GM12878 (cell line): Measurements from ENCODE around the gene KIF26A. TPM values are rescaled to one million over a fixed set of nuclear protein-coding genes. Genes with fewer than 3 reads are reported as not detected.

Experiments
- ATAC-seq: fragments of 200-7000 bp; cut with Tn5 transposase; 3 replicates; pipeline ENCODE4 v1.9.1; 2020; ENCODE audit warnings: mild to moderate bottlenecking, moderate library complexity
- BruUV-seq: library from RNA; stranded (reverse); fragments of 400-500 nt; replicated peaks from 2 replicates; lab custom pipeline; 2021; lab: Mats Ljungman, UMichigan
- CTCF ChIA-PET: fragments of 300-600 bp; sonication (Branson Sonifier 250); formaldehyde crosslinking; extraction: SDS; loops from one replicate; lab custom pipeline; 2021; ENCODE audit warnings: inconsistent platforms; lab: Yijun Ruan, JAX
- POLR2A ChIA-PET: fragments of 350-600 bp; formaldehyde crosslinking; extraction: SDS; loops from one replicate; lab custom pipeline; 2021; ENCODE audit warnings: inconsistent platforms; lab: Charles Lee
- RAD21 ChIA-PET: fragments of 300-600 bp; sonication (Branson Sonifier 250); formaldehyde crosslinking; loops from one replicate; lab custom pipeline; 2023; ENCODE audit warnings: antibody characterized with exemption; ENCODE audit not compliant: unreplicated experiment; lab: Charles Lee
- SMC1A ChIA-PET: fragments of 300-600 bp; sonication (Branson Sonifier 250); formaldehyde crosslinking; loops from one replicate; lab custom pipeline; 2023; ENCODE audit not compliant: unreplicated experiment, uncharacterized antibody; lab: Charles Lee
- DNase-seq: peaks from one replicate; pipeline ENCODE4 v3.0.0-alpha.2; 2011; ENCODE audit warnings: low read depth, low spot score
- FAIRE-seq: peaks from 3 replicates; lab custom pipeline; 2011; peaks lifted over from hg19 to GRCh38; lab: Jason Lieb, UNC
- H2AFZ ChIP-seq: 2 replicates; pipeline ENCODE4 v1.6.0; 2011; ENCODE audit warnings: low read depth, low read length, control low read depth; ENCODE audit not compliant: control insufficient read depth
- H3K27ac ChIP-seq: 2 replicates; pipeline ENCODE4 v1.5.1; 2011; ENCODE audit warnings: control low read depth; ENCODE audit not compliant: control insufficient read depth, insufficient read depth
- H3K27me3 ChIP-seq, 2 experiments: replicated peaks in 1 of 2; 2 replicates each; pipeline versions ENCODE4 v1.6.0 to v1.6.1; 2011; ENCODE audit warnings: low read length in 1 of 2; ENCODE audit not compliant: control insufficient read depth in 2 of 2, insufficient read depth in 2 of 2
- H3K36me3 ChIP-seq, 2 experiments: 2 replicates each; pipeline ENCODE4 v1.5.1; 2011; ENCODE audit warnings: low read length in 1 of 2; ENCODE audit not compliant: control insufficient read depth in 2 of 2, insufficient read depth in 2 of 2
- H3K4me1 ChIP-seq: 2 replicates; pipeline ENCODE4 v1.6.1; 2011; ENCODE audit warnings: mild to moderate bottlenecking, low read length, moderate library complexity, mixed read lengths; ENCODE audit not compliant: control insufficient read depth, insufficient read depth
- H3K4me2 ChIP-seq: 2 replicates; pipeline ENCODE4 v1.6.0; 2011; ENCODE audit warnings: control low read depth; ENCODE audit not compliant: control insufficient read depth, insufficient read depth
- H3K4me3 ChIP-seq: fragments of 200-600 bp; sonication (generic); 2 replicates; pipeline ENCODE4 v1.5.1; 2016
- H3K79me2 ChIP-seq: 2 replicates; pipeline ENCODE4 v1.6.0; 2011; ENCODE audit warnings: low read length; ENCODE audit not compliant: control insufficient read depth, insufficient read depth
- H3K9ac ChIP-seq: 2 replicates; pipeline ENCODE4 v1.8.0; 2011; ENCODE audit warnings: low read length, control low read depth, mixed read lengths; ENCODE audit not compliant: control insufficient read depth, insufficient read depth
- H3K9me3 ChIP-seq: replicated peaks from 3 replicates; pipeline ENCODE4 v1.5.1; 2011; ENCODE audit warnings: mild to moderate bottlenecking, low read length; ENCODE audit not compliant: control insufficient read depth, insufficient read depth
- H4K20me1 ChIP-seq: 2 replicates; pipeline ENCODE4 v1.6.0; 2011; ENCODE audit not compliant: control insufficient read depth, insufficient read depth
- CEBPZ ChIP-seq: fragments of 150-350 bp; IDR thresholded peaks from 2 replicates; pipeline ENCODE4 v1.6.1; 2016; ENCODE audit warnings: low read depth, low read length
- CTCF ChIP-seq, 3 experiments: IDR thresholded peaks in 2 of 3; conservative IDR thresholded peaks in 1 of 3; 2 replicates each; pipeline ENCODE4 v1.5.1; 2011; ENCODE audit warnings: low read depth in 3 of 3, low read length in 3 of 3, mild to moderate bottlenecking in 3 of 3, control low read depth in 2 of 3, moderate library complexity in 2 of 3, inconsistent platforms in 1 of 3, mixed read lengths in 1 of 3; ENCODE audit not compliant: control insufficient read depth in 2 of 3, insufficient read depth in 1 of 3; ENCODE audit errors: extremely low read depth in 1 of 3
- EZH2 ChIP-seq: IDR thresholded peaks from 2 replicates; pipeline ENCODE4 v1.6.1; 2012; ENCODE audit warnings: low read depth, mild to moderate bottlenecking, control low read depth, inconsistent platforms, low read length, borderline replicate concordance; ENCODE audit not compliant: control insufficient read depth
- GABPA ChIP-seq: IDR thresholded peaks from 2 replicates; pipeline ENCODE4 v1.6.1; 2014; ENCODE audit warnings: antibody characterized with exemption, low read depth, mild to moderate bottlenecking, inconsistent platforms
- NFXL1 ChIP-seq: fragments of 450-650 bp; IDR thresholded peaks from 2 replicates; pipeline ENCODE4 v1.6.1; 2017; ENCODE audit warnings: antibody characterized with exemption, mild to moderate bottlenecking, borderline replicate concordance
- PML ChIP-seq: IDR thresholded peaks from 2 replicates; pipeline ENCODE4 v1.6.1; 2012; ENCODE audit warnings: low read length, inconsistent platforms
- RCOR1 ChIP-seq: conservative IDR thresholded peaks from 2 replicates; pipeline ENCODE4 v1.6.1; 2012; ENCODE audit warnings: low read depth, low read length, improper control_type of control experiment
- SIX5 ChIP-seq: IDR thresholded peaks from 2 replicates; pipeline ENCODE4 v1.6.1; 2011; ENCODE audit warnings: mild to moderate bottlenecking, low read depth, low read length, moderate library complexity; ENCODE audit not compliant: severe bottlenecking
- SMC3 ChIP-seq: IDR thresholded peaks from 2 replicates; pipeline ENCODE4 v1.6.1; 2011; ENCODE audit warnings: low read length, improper control_type of control experiment, borderline replicate concordance
- ZBED1 ChIP-seq: IDR thresholded peaks from 2 replicates; pipeline ENCODE4 v1.6.1; 2016; ENCODE audit warnings: borderline replicate concordance
- ZNF207 ChIP-seq: fragments of 450-650 bp; IDR thresholded peaks from 2 replicates; pipeline ENCODE4 v1.6.1; 2014; ENCODE audit warnings: antibody characterized with exemption, mild to moderate bottlenecking, borderline replicate concordance
- WGBS: methylation state at CpG from one replicate; pipeline ENCODE4 v1.1.6; 2016; ENCODE audit warnings: low lambda C conversion rate; ENCODE audit not compliant: insufficient replicate concordance, insufficient coverage; ENCODE audit errors: missing lambda C conversion rate; 5-methylcytosine and 5-hydroxymethylcytosine counted together
- in situ Hi-C: fragments of 300-500 bp; cut with MboI; formaldehyde crosslinking; loops from 9 replicates; pipeline ENCODE4 v1.14.3; 2018; ENCODE audit warnings: mixed read lengths
- intact Hi-C: fragments of 100-400 bp; cut with micrococcal nuclease; formaldehyde crosslinking; loops from one replicate; pipeline ENCODE4 v1.14.2; 2022; ENCODE audit not compliant: unreplicated experiment
- polyA plus RNA-seq, 11 experiments: library from polyadenylated mRNA; depleted of rRNA in 4 of 11; unstranded in 6 of 11; stranded (reverse) in 5 of 11; fragments of >200 nt; fragmentation: Nextera tagmentation in 4 of 11; fragmentation: Illumina TruSeq in 1 of 11; extraction: Ambion mirVana in 4 of 11; extraction: Trizol in 1 of 11; gene quantifications; 1 replicate in 1 of 11; 2 replicates in 10 of 11; pipeline versions ENCODE4 v1.2.1 to v1.2.3, GENCODE V29; 2011 to 2016; ENCODE audit warnings: inconsistent platforms in 2 of 11, missing spikeins in 2 of 11, low read depth in 1 of 11
- total RNA-seq, 4 experiments: library from RNA; depleted of rRNA in 3 of 4; stranded (reverse); fragments of >200 nt in 3 of 4; fragmentation: Illumina TruSeq in 1 of 4; extraction: Trizol in 1 of 4; gene quantifications; 2 replicates each; pipeline versions ENCODE4 v1.2.1 to v1.2.3, GENCODE V29; 2013 to 2021

Gene KIF26A
- total and polyA plus RNA-seq, 10 of the 15 experiments (the other 5 are each of a cell fraction or from before 2014, with no cell fraction given), result 0.05 TPM; not detected in 9

GRCh38 chr14:104109731-104110361, 28.5 kb upstream of the KIF26A start:
- 38% methylated on average over 21 of the region's 24 CpGs for WGBS
- ChIA-PET CTCF (no interaction called here), POLR2A (no interaction called here), RAD21 (no interaction called here), SMC1A (no interaction called here)
- FAIRE-seq, result no peak
- H3K27me3 ChIP-seq, result no peaks in the 10 kb centered on the region
- no peaks in the 10 kb centered on the region for H3K9me3 ChIP-seq
- no peak for DNase-seq
- no peak overlapping the region for H3K27ac ChIP-seq
- no peak for TF ChIP-seq ZBED1
- no peak for TF ChIP-seq RCOR1
- no peak for TF ChIP-seq SIX5
- no peak for TF ChIP-seq CTCF (IDR thresholded peaks at IDR 0.05 in 2 of 3, conservative IDR thresholded peaks at IDR 0.05 in 1 of 3; ENCODE audit: control insufficient read depth in 2 of 3, extremely low read depth in 1 of 3, insufficient read depth in 1 of 3, low read depth in 3 of 3, low read length in 3 of 3)
- TF ChIP-seq EZH2, result no peak
- TF ChIP-seq ZNF207, result no peak
- TF ChIP-seq SMC3, result no peak
- no peak for TF ChIP-seq CEBPZ
- TF ChIP-seq NFXL1, result no peak
- no peak for TF ChIP-seq PML
- no peak for TF ChIP-seq GABPA
- intact Hi-C loops (no loop called here), in situ Hi-C loops (no loop called here)
- no peak overlapping the region for H3K4me2 ChIP-seq
- no peaks in the 10 kb centered on the region for H4K20me1 ChIP-seq
- no TSS peak for BruUV-seq
- H3K4me3 ChIP-seq, result no peak overlapping the region
- H3K79me2 ChIP-seq, result no peaks in the 10 kb centered on the region
- no peak for ATAC-seq
- H3K4me1 ChIP-seq, result no peaks in the 10 kb centered on the region
- no peak overlapping the region for H3K9ac ChIP-seq
- no peaks in the 10 kb centered on the region for H3K36me3 ChIP-seq
- H2AFZ ChIP-seq, result no peak overlapping the region
